GM12801 (cell line): ENCODE measurements around the gene CHERP.

Experiments
- TF ChIP-seq, protein P1 (sequence below): IDR thresholded peaks from one replicate; pipeline ENCODE4 v1.5.1; 2011; ENCODE audit warnings: control low read depth; ENCODE audit not compliant: insufficient read length; ENCODE audit errors: extremely low read depth

CHERP gene

DNA sequence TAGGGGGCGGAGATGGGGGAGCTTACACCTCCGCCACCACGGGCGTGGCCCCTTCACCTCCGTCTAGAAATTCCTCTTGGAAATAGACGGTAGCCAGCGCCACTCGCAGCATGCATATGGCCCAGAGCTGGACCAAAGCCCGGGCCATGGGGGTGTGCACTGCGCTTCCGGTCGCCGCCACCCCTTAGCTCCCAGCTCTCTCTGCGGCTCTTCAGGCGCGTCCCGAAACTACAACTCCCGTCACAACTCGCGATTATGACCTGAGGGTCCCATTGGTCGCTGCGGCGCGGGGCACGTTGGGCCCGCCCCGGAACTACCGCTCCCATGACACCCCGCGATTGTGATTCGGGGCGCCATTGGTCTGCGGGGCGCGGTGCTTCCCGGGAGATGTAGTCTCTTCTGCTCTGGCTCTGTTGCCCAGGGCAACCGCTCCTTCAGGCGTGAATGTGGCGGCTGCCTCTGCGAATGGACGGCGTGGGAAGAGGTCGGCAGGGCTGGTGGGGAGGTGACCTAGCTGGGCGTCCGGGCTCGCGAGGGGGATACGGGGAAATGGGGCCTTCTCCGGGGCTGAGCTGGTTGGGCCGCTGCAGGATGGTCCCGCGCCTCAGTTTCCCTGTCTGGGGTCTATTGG is 46.1 kb downstream of the CHERP start, which contains the start of the genes C19orf44 and CALR3:
Gene C19orf44, plus strand, starts transcription at position 413 of the 631 bp plus-strand sequence. CDS start 4,399 bp downstream, outside the sequence.
Gene CALR3, minus strand, starts transcription at position 186 of the 631 bp plus-strand sequence. Its CDS starts 38 bp downstream, at position 148.
- TF ChIP-seq, protein P1, sequence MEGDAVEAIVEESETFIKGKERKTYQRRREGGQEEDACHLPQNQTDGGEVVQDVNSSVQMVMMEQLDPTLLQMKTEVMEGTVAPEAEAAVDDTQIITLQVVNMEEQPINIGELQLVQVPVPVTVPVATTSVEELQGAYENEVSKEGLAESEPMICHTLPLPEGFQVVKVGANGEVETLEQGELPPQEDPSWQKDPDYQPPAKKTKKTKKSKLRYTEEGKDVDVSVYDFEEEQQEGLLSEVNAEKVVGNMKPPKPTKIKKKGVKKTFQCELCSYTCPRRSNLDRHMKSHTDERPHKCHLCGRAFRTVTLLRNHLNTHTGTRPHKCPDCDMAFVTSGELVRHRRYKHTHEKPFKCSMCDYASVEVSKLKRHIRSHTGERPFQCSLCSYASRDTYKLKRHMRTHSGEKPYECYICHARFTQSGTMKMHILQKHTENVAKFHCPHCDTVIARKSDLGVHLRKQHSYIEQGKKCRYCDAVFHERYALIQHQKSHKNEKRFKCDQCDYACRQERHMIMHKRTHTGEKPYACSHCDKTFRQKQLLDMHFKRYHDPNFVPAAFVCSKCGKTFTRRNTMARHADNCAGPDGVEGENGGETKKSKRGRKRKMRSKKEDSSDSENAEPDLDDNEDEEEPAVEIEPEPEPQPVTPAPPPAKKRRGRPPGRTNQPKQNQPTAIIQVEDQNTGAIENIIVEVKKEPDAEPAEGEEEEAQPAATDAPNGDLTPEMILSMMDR: no peak

DNA sequence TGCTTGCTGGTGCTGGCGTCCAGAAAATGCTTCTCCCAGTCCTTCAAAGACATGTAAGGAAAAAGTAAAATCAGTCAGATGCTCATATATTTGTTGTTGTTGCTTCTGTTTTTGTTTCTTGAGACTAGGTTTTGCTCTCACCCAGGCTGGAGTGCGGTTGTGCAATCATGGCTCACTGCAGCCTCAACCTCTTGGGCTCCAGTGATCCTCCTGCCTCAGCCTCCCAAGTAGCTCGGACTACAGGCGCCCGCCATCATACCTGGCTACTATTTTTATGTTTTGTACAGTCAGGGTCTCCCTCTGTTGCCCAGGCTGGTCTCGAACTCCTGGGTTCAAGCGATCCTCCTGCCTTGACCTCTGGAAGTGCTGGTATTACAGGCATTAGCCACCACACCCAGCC is 59.5 kb downstream of the CHERP start:
- TF ChIP-seq, protein P1: no peak

DNA sequence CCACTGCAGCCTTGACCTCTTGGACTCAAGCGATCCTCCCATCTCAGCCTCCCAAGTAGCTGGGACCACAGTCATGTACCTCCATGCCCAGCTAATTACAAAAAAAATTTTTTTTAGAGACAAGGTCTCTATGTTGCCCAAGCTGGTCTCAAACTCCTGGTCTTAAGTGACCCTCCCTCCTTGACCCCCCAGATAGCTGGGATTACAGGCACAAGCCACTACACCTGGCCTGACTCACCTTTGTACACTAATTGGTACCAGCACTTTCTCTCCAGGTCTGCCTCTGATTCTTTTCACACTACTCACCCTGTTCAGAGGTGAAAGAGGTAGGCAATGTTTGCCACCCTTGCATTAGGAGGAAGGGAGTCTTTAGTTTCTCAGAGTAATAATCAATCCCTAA is 64.9 kb downstream of the CHERP start:
- TF ChIP-seq, protein P1: no peak

DNA sequence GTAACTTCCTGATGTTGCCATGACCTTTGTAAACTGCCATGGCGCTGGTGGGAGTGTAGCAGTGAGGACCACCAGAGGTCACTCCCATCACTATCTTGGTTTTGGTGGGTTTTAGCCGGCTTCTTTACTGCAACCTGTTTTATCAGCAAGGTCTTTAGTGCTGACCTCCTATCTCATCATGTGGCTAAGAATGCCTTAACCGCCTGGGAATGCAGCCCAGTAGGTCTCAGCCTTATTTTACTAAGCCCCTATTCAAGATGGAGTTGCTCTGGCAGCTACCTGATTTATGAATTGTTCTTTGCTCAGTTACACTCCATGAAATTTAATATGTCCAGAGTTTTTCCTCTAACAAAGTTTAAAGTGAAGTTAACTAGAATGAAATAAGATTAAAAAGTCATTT is 65.8 kb downstream of the CHERP start:
- TF ChIP-seq, protein P1: no peak

DNA sequence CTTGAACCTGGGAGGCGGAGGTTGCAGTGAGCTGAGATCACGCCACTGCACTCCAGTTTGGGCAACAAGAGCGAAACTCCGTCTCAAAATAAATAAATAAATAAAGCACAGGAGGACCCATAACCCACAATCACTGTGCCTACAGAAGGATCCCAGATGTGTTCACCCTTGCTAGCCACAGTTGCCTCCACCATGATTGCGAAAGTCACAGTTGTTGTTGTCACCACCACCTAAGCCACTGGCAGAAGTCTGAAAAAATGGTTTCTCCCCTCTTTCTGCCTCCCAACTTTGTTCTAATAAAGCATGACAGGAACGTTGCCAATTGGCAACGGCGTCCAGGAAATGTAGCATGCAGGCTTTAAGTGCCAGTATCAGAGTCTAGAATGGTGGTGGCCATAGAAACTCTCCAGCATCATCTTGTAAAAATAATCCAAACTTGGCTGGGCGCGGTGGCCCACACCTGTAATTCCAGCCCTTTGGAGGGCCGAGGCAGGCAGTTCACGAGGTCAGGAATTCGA is 68.3 kb downstream of the CHERP start:
- TF ChIP-seq, protein P1: no peak

DNA sequence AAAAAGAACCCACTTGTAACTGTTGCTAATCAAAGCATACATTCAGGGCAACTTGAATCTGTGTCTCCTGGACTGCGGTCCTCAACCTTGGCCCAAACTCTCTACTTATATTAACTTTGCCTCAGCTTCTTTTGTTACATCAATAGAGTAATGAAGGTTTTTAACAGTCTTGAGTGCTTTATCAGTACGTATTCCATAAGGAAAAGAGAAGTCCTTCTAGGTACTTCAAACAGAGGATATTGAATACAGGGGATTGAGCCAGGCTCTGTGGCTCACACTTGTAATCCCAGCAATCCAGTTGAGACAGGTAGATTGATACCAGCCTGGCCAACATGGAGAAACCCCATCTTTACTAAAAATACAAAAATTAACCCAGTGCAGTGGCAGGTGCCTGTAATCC is 69.2 kb downstream of the CHERP start:
- TF ChIP-seq, protein P1: no peak

DNA sequence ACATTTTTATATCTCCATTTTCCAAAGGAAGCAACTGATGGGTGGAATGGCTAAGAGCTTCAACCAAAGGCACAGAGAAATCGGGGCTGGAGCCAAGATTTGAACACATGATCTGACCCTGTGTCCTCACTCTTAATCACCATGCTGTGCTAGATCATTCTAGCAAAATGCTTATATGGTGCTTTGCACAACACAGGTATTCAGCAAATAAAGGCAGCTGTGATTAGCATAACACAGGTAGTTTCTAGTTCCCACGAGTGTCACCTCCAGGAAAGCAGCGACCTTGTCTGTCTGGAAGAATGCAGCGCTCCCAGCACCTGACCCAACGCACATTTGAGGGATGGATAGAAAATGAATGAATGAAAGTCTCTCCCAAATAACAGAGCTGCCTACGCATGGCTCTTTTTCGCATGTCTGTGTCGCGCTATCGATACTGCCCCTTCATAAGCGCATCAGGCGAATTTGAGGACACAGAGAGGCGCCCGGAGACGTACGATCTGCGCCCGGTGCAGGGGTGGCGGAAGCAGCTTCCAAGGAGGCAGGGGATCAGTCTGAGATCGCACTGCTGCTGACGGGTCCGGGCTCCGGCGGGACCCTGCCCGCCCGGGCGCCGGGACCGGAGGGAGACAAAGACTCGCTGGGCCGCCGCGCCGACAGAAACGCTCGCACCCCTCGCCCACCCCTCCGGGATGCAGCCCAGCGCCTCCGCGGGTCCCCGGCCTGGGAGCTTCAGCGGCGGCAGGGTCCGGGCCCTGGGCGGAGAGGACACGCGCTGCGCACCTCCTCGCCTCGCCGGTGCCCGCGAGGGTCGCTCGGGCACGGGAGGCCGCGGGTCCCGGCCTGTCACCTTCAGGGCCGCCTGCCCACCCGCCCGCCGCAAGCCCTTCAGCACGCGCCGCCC is 71.1 kb downstream of the CHERP start:
- TF ChIP-seq, protein P1: no peak
